MM.1S (cell line): ENCODE results near the gene UBAC2.

Source experiments
- DNase-seq: peaks from one replicate; pipeline ENCODE4 v3.0.0-alpha.2; 2015
- H2AFZ ChIP-seq: fragments of 300-600 bp; sonication (generic); 2 replicates; pipeline ENCODE4 v1.6.0; 2016; ENCODE audit warnings: antibody characterized with exemption, low read length
- H3F3A ChIP-seq: fragments of 300-600 bp; sonication (generic); 2 replicates; pipeline ENCODE4 v1.6.1; 2016; ENCODE audit warnings: mild to moderate bottlenecking, antibody characterized with exemption, low read length, moderate library complexity, mixed read lengths; ENCODE audit not compliant: insufficient read depth
- H3K27ac ChIP-seq: fragments of 300-600 bp; sonication (generic); 2 replicates; pipeline ENCODE4 v1.5.1; 2016; ENCODE audit warnings: mild to moderate bottlenecking, low read length
- H3K27me3 ChIP-seq: fragments of 300-600 bp; sonication (generic); replicated peaks from 2 replicates; pipeline ENCODE4 v1.6.0; 2016; ENCODE audit warnings: low read length; ENCODE audit not compliant: insufficient read depth
- H3K36me3 ChIP-seq: fragments of 300-600 bp; sonication (generic); replicated peaks from 2 replicates; pipeline ENCODE4 v1.6.1; 2016; ENCODE audit warnings: mild to moderate bottlenecking, low read length, mixed read lengths; ENCODE audit not compliant: insufficient read depth
- H3K4me1 ChIP-seq: fragments of 300-600 bp; sonication (generic); 2 replicates; pipeline ENCODE4 v1.6.1; 2016; ENCODE audit warnings: low read length, mixed read lengths
- H3K4me2 ChIP-seq: fragments of 300-600 bp; sonication (generic); 2 replicates; pipeline ENCODE4 v1.6.0; 2016; ENCODE audit warnings: low read depth, low read length
- H3K4me3 ChIP-seq: fragments of 300-600 bp; sonication (generic); 2 replicates; pipeline ENCODE4 v1.5.1; 2016; ENCODE audit warnings: low read length, mixed read lengths
- H3K79me2 ChIP-seq: fragments of 300-600 bp; sonication (generic); 2 replicates; pipeline ENCODE4 v1.6.1; 2016; ENCODE audit warnings: mixed run types, low read length, mixed read lengths
- H3K9ac ChIP-seq: fragments of 300-600 bp; sonication (generic); 2 replicates; pipeline ENCODE4 v1.6.1; 2016; ENCODE audit warnings: low read length, mixed read lengths
- H3K9me2 ChIP-seq: fragments of 300-600 bp; sonication (generic); replicated peaks from 2 replicates; pipeline ENCODE4 v1.6.1; 2016; ENCODE audit warnings: mild to moderate bottlenecking, low read length, mixed read lengths; ENCODE audit not compliant: insufficient read depth
- H3K9me3 ChIP-seq: fragments of 300-600 bp; sonication (generic); replicated peaks from 2 replicates; pipeline ENCODE4 v1.6.1; 2016; ENCODE audit warnings: mild to moderate bottlenecking, low read length, mixed read lengths; ENCODE audit not compliant: insufficient read depth
- H4K20me1 ChIP-seq: fragments of 300-600 bp; sonication (generic); 2 replicates; pipeline ENCODE4 v1.6.1; 2016; ENCODE audit warnings: mild to moderate bottlenecking, low read length, moderate library complexity, mixed read lengths; ENCODE audit not compliant: insufficient read depth
- EZH2 ChIP-seq: fragments of 300-600 bp; sonication (generic); optimal IDR thresholded peaks from 2 replicates; pipeline ENCODE3; 2017; ENCODE audit warnings: low read depth, mild to moderate bottlenecking, antibody characterized with exemption, low read length, mixed read lengths
- EZH2phosphoT487 ChIP-seq: fragments of 300-600 bp; sonication (generic); IDR thresholded peaks from 2 replicates; pipeline ENCODE4 v1.6.1; 2018; ENCODE audit warnings: antibody characterized with exemption, low read length
- TF ChIP-seq, protein P1 (sequence below): fragments of 300-600 bp; sonication (generic); IDR thresholded peaks from 2 replicates; pipeline ENCODE4 v1.5.1; 2016; ENCODE audit warnings: antibody characterized with exemption, low read length, mixed read lengths

Gene UBAC2

GRCh38 chr13:99383946-99384345, 183.3 kb downstream of the UBAC2 start:
- Histone ChIP-seq H3K4me3 (no peak overlapping the region), H3K9me3 (no peaks in the 10 kb centered on the region), H3K27ac (no peak overlapping the region), H3K9me2 (no peaks in the 10 kb centered on the region), H2AFZ (no peak overlapping the region), H4K20me1 (no peaks in the 10 kb centered on the region), H3K4me1 (no peaks in the 10 kb centered on the region), H3K4me2 (no peak overlapping the region), H3K27me3 (no peaks in the 10 kb centered on the region), H3F3A (no peaks in the 10 kb centered on the region), H3K79me2 (no peaks in the 10 kb centered on the region), H3K9ac (no peak overlapping the region), H3K36me3 (no peaks in the 10 kb centered on the region)
- no peak for DNase-seq
- TF ChIP-seq EZH2phosphoT487 (no peak), EZH2 (no peak)
- TF ChIP-seq, protein P1, sequence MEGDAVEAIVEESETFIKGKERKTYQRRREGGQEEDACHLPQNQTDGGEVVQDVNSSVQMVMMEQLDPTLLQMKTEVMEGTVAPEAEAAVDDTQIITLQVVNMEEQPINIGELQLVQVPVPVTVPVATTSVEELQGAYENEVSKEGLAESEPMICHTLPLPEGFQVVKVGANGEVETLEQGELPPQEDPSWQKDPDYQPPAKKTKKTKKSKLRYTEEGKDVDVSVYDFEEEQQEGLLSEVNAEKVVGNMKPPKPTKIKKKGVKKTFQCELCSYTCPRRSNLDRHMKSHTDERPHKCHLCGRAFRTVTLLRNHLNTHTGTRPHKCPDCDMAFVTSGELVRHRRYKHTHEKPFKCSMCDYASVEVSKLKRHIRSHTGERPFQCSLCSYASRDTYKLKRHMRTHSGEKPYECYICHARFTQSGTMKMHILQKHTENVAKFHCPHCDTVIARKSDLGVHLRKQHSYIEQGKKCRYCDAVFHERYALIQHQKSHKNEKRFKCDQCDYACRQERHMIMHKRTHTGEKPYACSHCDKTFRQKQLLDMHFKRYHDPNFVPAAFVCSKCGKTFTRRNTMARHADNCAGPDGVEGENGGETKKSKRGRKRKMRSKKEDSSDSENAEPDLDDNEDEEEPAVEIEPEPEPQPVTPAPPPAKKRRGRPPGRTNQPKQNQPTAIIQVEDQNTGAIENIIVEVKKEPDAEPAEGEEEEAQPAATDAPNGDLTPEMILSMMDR: no peak

GRCh38 chr13:99384468-99384867, 183.8 kb downstream of the UBAC2 start:
- no peaks in the 10 kb centered on the region for H3K27me3 ChIP-seq
- H2AFZ ChIP-seq: no peak overlapping the region
- no peak overlapping the region for H3K27ac ChIP-seq
- H3K79me2 ChIP-seq: no peaks in the 10 kb centered on the region
- H3K4me1 ChIP-seq: no peaks in the 10 kb centered on the region
- H3K36me3 ChIP-seq: no peaks in the 10 kb centered on the region
- no peak for TF ChIP-seq EZH2phosphoT487
- TF ChIP-seq, protein P1: no peak
- TF ChIP-seq EZH2: no peak
- no peak overlapping the region for H3K9ac ChIP-seq
- H4K20me1 ChIP-seq: no peaks in the 10 kb centered on the region
- no peak for DNase-seq
- no peaks in the 10 kb centered on the region for H3F3A ChIP-seq
- no peak overlapping the region for H3K4me2 ChIP-seq
- no peaks in the 10 kb centered on the region for H3K9me3 ChIP-seq
- H3K4me3 ChIP-seq: no peak overlapping the region
- H3K9me2 ChIP-seq: no peaks in the 10 kb centered on the region

DNA sequence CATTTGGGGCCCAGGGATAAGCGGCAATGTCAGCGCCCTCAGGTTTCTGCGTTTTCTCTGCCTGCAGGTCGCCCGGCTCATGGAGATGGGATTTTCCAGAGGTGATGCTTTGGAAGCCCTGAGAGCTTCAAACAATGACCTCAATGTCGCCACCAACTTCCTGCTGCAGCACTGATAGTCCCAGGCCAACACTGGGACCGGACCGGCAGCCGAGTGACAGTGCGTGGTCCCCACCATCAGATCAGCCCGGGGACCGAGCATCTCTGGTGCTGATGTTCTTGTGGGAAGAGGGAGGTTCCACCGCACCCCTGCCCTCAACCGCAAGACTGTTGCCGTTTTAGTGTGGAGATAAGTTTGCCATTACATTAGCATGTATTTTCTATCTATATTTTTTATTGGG, 184.5 kb downstream of the UBAC2 start:
- no peak for DNase-seq
- no peaks in the 10 kb centered on the region for H3K9me2 ChIP-seq
- no peak overlapping the region for H2AFZ ChIP-seq
- no peak overlapping the region for H3K9ac ChIP-seq
- no peak overlapping the region for H3K4me2 ChIP-seq
- H3K36me3 ChIP-seq: no peaks in the 10 kb centered on the region
- no peaks in the 10 kb centered on the region for H3K79me2 ChIP-seq
- H3K27me3 ChIP-seq: no peaks in the 10 kb centered on the region
- no peaks in the 10 kb centered on the region for H3K9me3 ChIP-seq
- no peaks in the 10 kb centered on the region for H3F3A ChIP-seq
- no peak overlapping the region for H3K27ac ChIP-seq
- TF ChIP-seq EZH2 (no peak), EZH2phosphoT487 (no peak)
- TF ChIP-seq, protein P1: no peak
- no peaks in the 10 kb centered on the region for H3K4me1 ChIP-seq
- no peaks in the 10 kb centered on the region for H4K20me1 ChIP-seq
- no peak overlapping the region for H3K4me3 ChIP-seq
